ENCODE results near the gene RUNX2.
"Not testable (repeated sequence)": the region's sequence is repeated elsewhere in the genome, so short reads cannot be mapped to it uniquely, and the experiment has no call there.

RUNX2 gene

GRCh38 chr6:45531999-45532595, 204.0 kb downstream of the RUNX2 start:
- DNase-seq, result no peak

- DNase-seq, result no peak
Measured at GRCh38 chr6:45532721-45533210, 204.6 kb downstream of the RUNX2 start.

- DNase-seq, result no peak
Measured at GRCh38 chr6:45533386-45533785, 205.3 kb downstream of the RUNX2 start.

- no peak for DNase-seq
Measured at GRCh38 chr6:45535933-45536332, 207.8 kb downstream of the RUNX2 start.

GRCh38 chr6:45537539-45537938, 209.4 kb downstream of the RUNX2 start:
- no peak for DNase-seq

GRCh38 chr6:45538641-45539547, 210.8 kb downstream of the RUNX2 start:
- DNase-seq, result no peak

- no peak for DNase-seq
Measured at GRCh38 chr6:45540375-45540920, 212.3 kb downstream of the RUNX2 start.

GRCh38 chr6:45541934-45542333, 213.8 kb downstream of the RUNX2 start:
- no peak for DNase-seq

GRCh38 chr6:45543298-45544235, 215.4 kb downstream of the RUNX2 start:
- peak; percentile 43 for DNase-seq

- no peak for DNase-seq
Measured at GRCh38 chr6:45545416-45545815, 217.3 kb downstream of the RUNX2 start.

GRCh38 chr6:45548657-45549515, 220.8 kb downstream of the RUNX2 start:
- peak; percentile 32 for DNase-seq

- DNase-seq, result no peak
Measured at GRCh38 chr6:45552536-45552935, 224.4 kb downstream of the RUNX2 start.

- no peak for DNase-seq
Measured at GRCh38 chr6:45553730-45554344, 225.7 kb downstream of the RUNX2 start.

GRCh38 chr6:45554591-45554990, 226.5 kb downstream of the RUNX2 start:
- DNase-seq, result no peak

GRCh38 chr6:45555981-45556771, 228.0 kb downstream of the RUNX2 start:
- DNase-seq, result no peak

- no peak for DNase-seq
Measured at GRCh38 chr6:45556828-45557227, 228.7 kb downstream of the RUNX2 start.

GRCh38 chr6:45557454-45557853, 229.3 kb downstream of the RUNX2 start:
- no peak for DNase-seq

GRCh38 chr6:45558858-45559257, 230.7 kb downstream of the RUNX2 start:
- DNase-seq, result peak; percentile 52

- DNase-seq, result not testable (repeated sequence)
Measured at GRCh38 chr6:45560321-45560820, 232.2 kb downstream of the RUNX2 start.

GRCh38 chr6:45562171-45562570, 234.0 kb downstream of the RUNX2 start:
- DNase-seq, result no peak
